Right lobe of liver (tissue), 4 donors: ENCODE results near the gene GALNT2.

Experiments
- CTCF ChIP-seq, 4 donors: fragments of 200-600 bp in 3 of 4; fragments of 450-650 bp in 1 of 4; IDR thresholded peaks; one replicate each; pipeline versions ENCODE4 v1.5.1 to v1.8.0; 2016 to 2022; ENCODE audit warnings: antibody characterized with exemption in 4 of 4, mild to moderate bottlenecking in 2 of 4
- POLR2A ChIP-seq: fragments of 450-650 bp; IDR thresholded peaks from one replicate; pipeline ENCODE4 v1.6.1; 2017; ENCODE audit warnings: antibody characterized with exemption, mild to moderate bottlenecking
- donor health status: DM: no; HTN: no; CAD: no.
- donor health status: DM: no; HTN: no; CAD: no.
- donor health status: DM: no; HTN: yes; CAD: no.

DNA sequence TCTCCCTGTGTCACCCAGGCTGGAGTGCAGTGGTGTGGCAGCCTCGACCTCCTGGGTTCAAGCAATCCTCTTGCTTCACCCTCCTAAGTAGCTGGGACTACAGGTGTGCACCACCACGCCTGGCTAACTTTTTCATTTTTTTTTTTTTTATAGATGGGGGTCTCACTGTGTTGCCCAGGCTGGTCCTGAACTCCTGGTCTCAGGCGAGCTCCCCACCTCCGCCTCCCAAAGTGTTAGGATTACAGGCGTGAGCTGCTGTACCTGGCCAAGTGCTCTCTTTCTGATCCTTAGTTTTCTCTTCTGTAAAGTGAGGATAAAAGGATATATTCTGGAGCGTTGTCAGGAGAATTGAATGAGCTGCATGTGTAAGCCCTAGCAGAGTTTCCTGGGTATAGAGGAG, 68.7 kb downstream of the GALNT2 start:
- TF ChIP-seq POLR2A, result no peak
- no peak for TF ChIP-seq CTCF (IDR thresholded peaks at IDR 0.05)
